EH (cell line): ENCODE results near the gene SGMS1.
"Not testable (repeated sequence)": the region's sequence is repeated elsewhere in the genome, so short reads cannot be mapped to it uniquely, and the experiment has no call there.

Experiments
- DNase-seq: peaks from one replicate; pipeline ENCODE4 v3.0.0-alpha.2; 2015; ENCODE audit warnings: low read depth

Gene SGMS1

GRCh38 chr10:50623663-50624412 is at the start of gene SGMS1:
SGMS1 (minus strand) TSS chr10:50623956; CDS start chr10:50344114, 279,842 bp downstream.
- peak; percentile 86 for DNase-seq

- DNase-seq: not testable (repeated sequence)
Measured at GRCh38 chr10:50672152-50672551, 48.4 kb upstream of the SGMS1 start.

GRCh38 chr10:50671645-50672044 is 47.9 kb upstream of the SGMS1 start:
- DNase-seq: not testable (repeated sequence)

GRCh38 chr10:50669957-50670356 is 46.2 kb upstream of the SGMS1 start:
- not testable (repeated sequence) for DNase-seq

GRCh38 chr10:50667353-50667752 is 43.6 kb upstream of the SGMS1 start:
- DNase-seq: not testable (repeated sequence)

GRCh38 chr10:50662420-50662819 is 38.7 kb upstream of the SGMS1 start:
- not testable (repeated sequence) for DNase-seq

GRCh38 chr10:50661563-50661962 is 37.8 kb upstream of the SGMS1 start:
- DNase-seq: not testable (repeated sequence)

GRCh38 chr10:50659865-50660730 is 36.3 kb upstream of the SGMS1 start:
- DNase-seq: peak; percentile 25

- not testable (repeated sequence) for DNase-seq
Measured at GRCh38 chr10:50659016-50659864, 35.5 kb upstream of the SGMS1 start.

GRCh38 chr10:50658165-50658564 is 34.4 kb upstream of the SGMS1 start:
- DNase-seq: no peak

- no peak for DNase-seq
Measured at GRCh38 chr10:50653758-50654157, 30.0 kb upstream of the SGMS1 start.

- peak; percentile 30 for DNase-seq
Measured at GRCh38 chr10:50653142-50653541, 29.4 kb upstream of the SGMS1 start.

GRCh38 chr10:50651808-50652207 is 28.1 kb upstream of the SGMS1 start:
- DNase-seq: peak; percentile 9

- no peak for DNase-seq
Measured at GRCh38 chr10:50650481-50650880, 26.7 kb upstream of the SGMS1 start.

GRCh38 chr10:50648935-50649227 is 25.1 kb upstream of the SGMS1 start:
- DNase-seq: no peak

- no peak for DNase-seq
Measured at GRCh38 chr10:50648089-50648934, 24.6 kb upstream of the SGMS1 start.

- not testable (repeated sequence) for DNase-seq
Measured at GRCh38 chr10:50647350-50647749, 23.6 kb upstream of the SGMS1 start.

- DNase-seq: no peak
Measured at GRCh38 chr10:50645236-50645635, 21.5 kb upstream of the SGMS1 start.

- peak; percentile 7 for DNase-seq
Measured at GRCh38 chr10:50641626-50642025, 17.9 kb upstream of the SGMS1 start.

- DNase-seq: no peak
Measured at GRCh38 chr10:50640238-50640637, 16.5 kb upstream of the SGMS1 start.
